CD4-positive, alpha-beta T cell treated with Interleukin-17A for 1 hour (primary cell): ENCODE results near the gene U2AF1L4.
A peak's percentile ranks its signal among the peaks of the same experiment; 100 is the strongest.

Source experiments
- DNase-seq: peaks from one replicate; pipeline ENCODE4 v3.0.0-alpha.2; 2020

The U2AF1L4 gene

DNA sequence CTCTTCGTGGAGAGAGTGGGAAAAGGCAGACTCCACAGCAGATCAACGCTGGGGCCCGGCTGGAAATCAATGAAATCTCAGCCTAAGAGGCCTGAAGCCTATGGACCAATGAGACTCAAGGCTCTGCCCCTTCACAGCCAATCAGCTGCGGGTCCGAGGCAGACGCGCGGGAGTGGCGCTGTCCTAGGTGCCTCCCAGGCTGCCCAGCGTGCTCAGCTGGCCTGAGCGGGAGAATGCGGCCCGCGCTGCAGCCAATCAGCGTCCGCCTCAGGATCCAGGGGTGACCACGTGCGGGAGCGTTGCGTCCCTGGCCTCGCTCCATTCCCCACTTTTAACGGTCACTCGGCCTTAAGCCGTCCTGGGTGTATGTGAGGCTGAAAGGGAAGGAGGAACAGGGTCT lies 41.0 kb downstream of the U2AF1L4 start, which contains the start of gene ZBTB32:
Gene ZBTB32 (plus strand): TSS at position 341 of the 400 bp plus-strand sequence. CDS start 10,069 bp downstream, outside the sequence.
- DNase-seq, result no peak

DNA sequence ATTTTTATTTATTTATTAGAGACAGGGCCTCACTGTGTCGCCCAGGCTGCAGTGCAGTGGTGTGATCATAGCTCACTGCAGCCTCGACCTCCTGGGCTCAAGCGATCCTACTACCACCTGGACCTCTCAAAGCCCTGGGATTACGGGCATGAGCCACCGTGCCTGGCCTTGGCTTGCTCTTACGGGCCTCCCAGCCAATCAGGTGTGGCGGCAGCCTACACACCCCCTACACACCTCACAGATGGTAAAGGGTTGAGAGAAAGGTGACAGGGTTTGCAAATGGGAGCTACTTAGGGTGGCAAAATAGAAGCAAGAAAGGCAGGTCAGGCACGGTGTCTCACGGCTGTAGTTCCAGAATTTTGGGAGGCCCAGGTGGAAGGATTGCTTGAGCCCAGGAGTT lies 41.9 kb downstream of the U2AF1L4 start:
- DNase-seq, result no peak

- peak; percentile 97 for DNase-seq
Observed at GRCh38 chr19:35702223-35703012, 42.8 kb downstream of the U2AF1L4 start.

GRCh38 chr19:35696835-35697234 lies 48.4 kb downstream of the U2AF1L4 start:
- DNase-seq, result no peak

- DNase-seq, result no peak
Observed at GRCh38 chr19:35695895-35696422, 49.3 kb downstream of the U2AF1L4 start.

- peak; percentile 94 for DNase-seq
Observed at GRCh38 chr19:35693835-35694599, 51.2 kb downstream of the U2AF1L4 start.

DNA sequence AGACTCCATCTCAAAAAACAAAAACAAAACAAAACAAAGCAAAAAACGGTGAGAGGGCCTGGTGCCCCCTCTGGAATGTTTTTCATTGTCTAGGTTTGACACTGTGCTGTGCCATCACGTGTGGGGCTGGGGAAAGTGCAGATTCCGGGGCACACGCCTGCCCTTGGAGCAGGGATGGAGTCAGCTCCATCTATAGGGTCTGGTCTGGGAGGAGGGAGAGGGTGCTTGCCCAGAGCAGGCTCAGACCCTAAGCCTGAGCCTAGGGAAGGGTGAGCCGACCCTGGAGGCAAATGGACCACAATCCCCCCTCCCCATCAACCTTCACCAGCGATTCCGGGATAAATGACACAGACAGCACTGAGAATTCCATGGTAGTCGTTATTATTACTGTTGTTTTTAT lies 51.8 kb downstream of the U2AF1L4 start:
- no peak for DNase-seq
